Measurements from ENCODE around the gene NKG7. TPM values are rescaled to one million over a fixed set of nuclear protein-coding genes. Genes with fewer than 3 reads are reported as not detected.
A peak's percentile ranks its signal among the peaks of the same experiment; 100 is the strongest.

NKG7 gene
- total RNA-seq, 1 donor from 2014 or later = not detected

DNA sequence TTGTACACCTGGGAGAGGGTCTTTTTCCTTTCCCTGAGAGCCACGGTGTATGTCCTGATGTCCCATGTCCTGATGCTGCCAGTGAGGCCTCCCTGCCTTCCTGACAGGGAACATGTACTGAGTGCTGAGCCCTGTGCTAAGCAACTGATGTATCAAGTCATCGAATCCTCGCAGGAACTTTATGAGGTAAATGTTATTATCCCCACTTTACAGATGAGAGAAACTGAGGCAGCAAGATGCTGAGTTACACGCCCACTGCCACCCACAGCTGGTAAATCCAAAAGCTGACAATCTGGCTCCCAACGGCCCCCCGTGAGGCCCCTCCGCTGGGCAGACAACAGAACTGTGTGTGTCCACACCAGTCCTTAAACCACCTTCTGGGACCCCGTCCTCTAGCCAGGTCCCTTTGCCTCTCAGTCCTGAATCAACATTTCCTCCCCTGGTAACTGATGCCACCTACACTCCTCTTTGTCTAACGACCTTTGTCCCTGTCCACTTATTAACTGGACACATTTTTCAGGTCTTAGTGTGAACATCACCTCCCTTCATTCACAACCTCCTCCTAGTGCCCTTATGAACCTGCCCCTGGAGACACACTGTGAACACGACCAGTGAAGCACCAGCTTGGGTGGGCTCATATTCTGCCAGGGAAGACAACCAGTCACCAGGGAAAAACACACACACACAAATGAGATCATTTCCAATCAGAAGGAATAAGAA lies 25.1 kb downstream of the NKG7 start:
- DNase-seq (ENCODE audit: low spot score) = no peak
- Mint-ChIP-seq H3K4me3 (ENCODE audit: unreplicated experiment) (no peak overlapping the region), H3K27me3 (ENCODE audit: low read depth) (no peaks in the 10 kb centered on the region), H3K27ac (ENCODE audit: unreplicated experiment) (no peak overlapping the region), H3K4me1 (ENCODE audit: low read depth) (peaks cover 3% of the 10 kb centered on the region), H3K36me3 (ENCODE audit: low read depth) (peaks cover 20% of the 10 kb centered on the region), H3K9me3 (ENCODE audit: low read depth) (no peaks in the 10 kb centered on the region)
- TF ChIP-seq, protein P1, sequence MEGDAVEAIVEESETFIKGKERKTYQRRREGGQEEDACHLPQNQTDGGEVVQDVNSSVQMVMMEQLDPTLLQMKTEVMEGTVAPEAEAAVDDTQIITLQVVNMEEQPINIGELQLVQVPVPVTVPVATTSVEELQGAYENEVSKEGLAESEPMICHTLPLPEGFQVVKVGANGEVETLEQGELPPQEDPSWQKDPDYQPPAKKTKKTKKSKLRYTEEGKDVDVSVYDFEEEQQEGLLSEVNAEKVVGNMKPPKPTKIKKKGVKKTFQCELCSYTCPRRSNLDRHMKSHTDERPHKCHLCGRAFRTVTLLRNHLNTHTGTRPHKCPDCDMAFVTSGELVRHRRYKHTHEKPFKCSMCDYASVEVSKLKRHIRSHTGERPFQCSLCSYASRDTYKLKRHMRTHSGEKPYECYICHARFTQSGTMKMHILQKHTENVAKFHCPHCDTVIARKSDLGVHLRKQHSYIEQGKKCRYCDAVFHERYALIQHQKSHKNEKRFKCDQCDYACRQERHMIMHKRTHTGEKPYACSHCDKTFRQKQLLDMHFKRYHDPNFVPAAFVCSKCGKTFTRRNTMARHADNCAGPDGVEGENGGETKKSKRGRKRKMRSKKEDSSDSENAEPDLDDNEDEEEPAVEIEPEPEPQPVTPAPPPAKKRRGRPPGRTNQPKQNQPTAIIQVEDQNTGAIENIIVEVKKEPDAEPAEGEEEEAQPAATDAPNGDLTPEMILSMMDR (IDR thresholded peaks at IDR 0.05) = no peak

DNA sequence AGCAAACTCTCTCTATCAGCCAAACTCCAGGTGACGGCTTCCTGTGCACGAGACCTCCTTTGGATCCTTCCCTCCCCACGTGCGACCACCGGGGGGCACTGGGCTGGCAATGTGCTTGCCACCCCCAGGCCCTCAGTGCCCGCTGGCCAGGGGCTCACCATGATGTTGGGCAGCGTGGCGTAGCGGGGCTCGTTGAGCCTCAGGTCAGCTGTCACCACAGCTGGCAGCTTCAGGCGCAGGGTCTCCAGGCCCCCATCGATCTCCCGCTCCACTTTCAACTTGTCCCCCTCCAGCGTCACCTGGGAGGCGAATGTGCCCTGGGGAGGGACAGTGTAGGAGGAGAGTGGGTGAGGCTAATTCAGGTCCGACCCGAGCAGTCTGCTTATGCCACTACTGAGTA lies 25.7 kb downstream of the NKG7 start:
- peaks cover 15% of the 10 kb centered on the region for H3K36me3 Mint-ChIP-seq (ENCODE audit: low read depth)
- TF ChIP-seq, protein P1 (IDR thresholded peaks at IDR 0.05) = no peak

DNA sequence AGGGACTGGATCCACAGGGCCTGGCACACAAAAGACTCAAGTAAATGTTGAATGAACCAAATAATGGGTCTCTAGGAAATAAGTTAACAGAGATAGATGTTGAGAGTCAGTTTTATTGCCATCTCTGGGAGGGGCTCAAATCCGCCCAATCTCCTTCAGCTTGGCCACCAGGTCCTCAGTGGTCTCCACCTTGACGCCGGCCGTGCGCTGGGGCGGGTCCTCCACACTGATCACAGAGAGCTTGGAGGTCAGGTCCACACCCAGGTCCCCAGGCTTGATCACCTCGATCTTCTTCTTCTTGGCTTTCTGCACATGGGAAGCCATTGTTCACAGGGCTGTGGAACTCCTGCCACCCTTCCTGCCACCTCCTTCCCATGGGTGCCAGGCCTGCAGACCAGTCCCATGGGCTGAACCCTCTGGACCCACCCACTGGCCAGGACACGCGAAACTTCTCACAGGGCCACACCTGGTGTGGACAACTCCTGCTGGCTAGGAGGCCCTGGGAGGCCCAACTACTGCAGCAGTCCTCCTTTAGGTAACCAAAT lies 27.3 kb downstream of the NKG7 start:
- no peaks in the 10 kb centered on the region for H3K9me3 Mint-ChIP-seq (ENCODE audit: low read depth)
- H3K36me3 Mint-ChIP-seq (ENCODE audit: low read depth) = peaks cover 12% of the 10 kb centered on the region
- no peak overlapping the region for H3K4me3 Mint-ChIP-seq (ENCODE audit: unreplicated experiment)
- H3K4me1 Mint-ChIP-seq (ENCODE audit: low read depth) = peaks cover 13% of the 10 kb centered on the region
- TF ChIP-seq, protein P1 (IDR thresholded peaks at IDR 0.05) = no peak
- H3K27ac Mint-ChIP-seq (ENCODE audit: unreplicated experiment) = no peak overlapping the region
- DNase-seq (ENCODE audit: low spot score) = no peak
- no peaks in the 10 kb centered on the region for H3K27me3 Mint-ChIP-seq (ENCODE audit: low read depth)

More for the DNA sequence above, 25.7 kb downstream of the NKG7 start:
- no peak overlapping the region for H3K27ac Mint-ChIP-seq (ENCODE audit: unreplicated experiment)
- peaks cover 4% of the 10 kb centered on the region for H3K4me1 Mint-ChIP-seq (ENCODE audit: low read depth)
- H3K4me3 Mint-ChIP-seq (ENCODE audit: unreplicated experiment) = no peak overlapping the region
- no peaks in the 10 kb centered on the region for H3K27me3 Mint-ChIP-seq (ENCODE audit: low read depth)
- no peak for DNase-seq (ENCODE audit: low spot score)
- H3K9me3 Mint-ChIP-seq (ENCODE audit: low read depth) = no peaks in the 10 kb centered on the region

DNA sequence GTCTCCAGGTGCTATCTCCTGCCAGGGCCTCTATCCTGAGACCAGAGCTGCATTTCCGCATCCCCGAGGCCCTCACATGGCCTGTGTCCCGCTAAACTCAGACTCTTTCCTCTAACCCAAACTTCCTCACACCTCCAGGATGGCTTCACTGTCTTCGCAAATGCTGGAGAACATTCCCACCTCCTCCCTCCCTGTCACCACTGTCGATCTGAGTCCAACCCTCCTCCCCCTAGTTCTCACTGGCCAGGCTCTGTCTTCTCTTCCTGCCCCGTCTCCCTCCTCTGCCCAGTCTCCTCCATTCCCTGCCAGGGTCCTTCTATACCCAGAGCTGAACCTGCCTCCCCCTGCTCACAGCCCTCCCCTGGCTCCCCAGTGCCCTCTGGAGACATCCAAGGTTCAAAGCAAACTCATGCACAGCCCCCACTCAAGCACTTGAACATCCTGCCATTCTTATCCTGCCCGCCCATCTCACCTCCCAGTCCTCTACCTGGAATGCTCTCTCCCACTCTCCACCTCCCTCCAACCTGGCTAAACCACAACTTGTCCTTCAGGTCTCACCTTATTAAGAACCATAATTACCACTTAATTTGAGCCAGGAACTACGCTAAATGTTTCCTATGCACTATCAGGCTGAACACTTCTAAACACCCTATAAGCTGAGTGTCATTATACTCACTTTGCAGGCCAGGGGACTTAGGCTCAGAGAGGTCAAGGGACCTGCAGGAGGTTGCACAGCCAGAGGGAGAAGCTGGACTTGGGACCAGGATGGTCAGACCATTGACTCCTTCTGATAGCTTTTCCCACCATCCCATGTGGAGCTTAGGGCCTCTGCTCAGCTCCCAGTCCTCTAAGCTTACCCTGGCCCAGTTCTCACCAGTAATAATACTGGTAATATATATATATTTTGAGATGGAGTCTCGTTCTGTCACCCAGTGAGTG lies 29.6 kb downstream of the NKG7 start:
- no peak overlapping the region for H3K4me3 Mint-ChIP-seq (ENCODE audit: unreplicated experiment)
- H3K4me1 Mint-ChIP-seq (ENCODE audit: low read depth) = peaks cover 21% of the 10 kb centered on the region
- DNase-seq (ENCODE audit: low spot score) = no peak
- H3K36me3 Mint-ChIP-seq (ENCODE audit: low read depth) = peaks cover 8% of the 10 kb centered on the region
- no peaks in the 10 kb centered on the region for H3K27me3 Mint-ChIP-seq (ENCODE audit: low read depth)
- TF ChIP-seq, protein P1 (IDR thresholded peaks at IDR 0.05) = no peak
- H3K9me3 Mint-ChIP-seq (ENCODE audit: low read depth) = no peaks in the 10 kb centered on the region
- H3K27ac Mint-ChIP-seq (ENCODE audit: unreplicated experiment) = no peak overlapping the region

DNA sequence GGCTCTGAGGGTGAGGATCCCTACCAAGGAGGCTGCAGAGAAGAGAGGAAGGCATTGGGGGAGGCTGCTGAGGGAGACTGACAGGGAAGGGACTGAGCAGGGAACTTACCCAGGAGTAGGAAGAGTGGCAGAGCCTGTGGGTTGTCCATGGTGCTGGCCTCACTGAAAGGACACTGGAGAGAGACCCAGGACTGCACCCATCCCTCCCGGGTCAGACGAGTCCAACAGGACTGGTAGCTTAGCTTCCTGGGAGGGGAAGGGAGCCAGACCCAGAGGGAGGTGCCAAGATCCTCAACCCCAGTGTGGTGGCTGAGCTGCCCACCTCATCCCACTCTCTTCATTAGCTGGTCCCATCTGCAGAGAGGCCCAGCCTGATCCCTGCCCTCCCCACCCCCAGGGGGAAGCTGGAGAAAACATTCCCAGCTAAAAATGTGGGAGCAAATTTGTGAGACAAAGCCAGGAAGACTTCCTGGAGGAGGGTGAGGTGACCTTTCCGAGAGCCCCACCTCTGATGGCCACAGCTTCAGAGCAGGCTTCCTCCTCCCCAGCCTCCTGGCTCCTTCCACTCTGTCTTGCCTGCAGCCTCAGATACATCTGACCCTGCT lies 30.4 kb downstream of the NKG7 start, which contains the start of gene VSIG10L:
Gene VSIG10L, minus strand, starts transcription at position 164 of the 605 bp plus-strand sequence. Its CDS starts 15 bp downstream, at position 149.
- Mint-ChIP-seq H3K27ac (ENCODE audit: unreplicated experiment) (peak within 1 kb of the TSS; percentile 27), H3K9me3 (ENCODE audit: low read depth) (no peaks in the 10 kb centered on the region), H3K27me3 (ENCODE audit: low read depth) (no peaks in the 10 kb centered on the region), H3K4me1 (ENCODE audit: low read depth) (peaks cover 21% of the 10 kb centered on the region), H3K36me3 (ENCODE audit: low read depth) (peaks cover 6% of the 10 kb centered on the region), H3K4me3 (ENCODE audit: unreplicated experiment) (peak within 1 kb of the TSS; percentile 50)
- no peak for DNase-seq (ENCODE audit: low spot score)
- TF ChIP-seq, protein P1 (IDR thresholded peaks at IDR 0.05) = no peak

Data from chondrocyte (in vitro differentiated cells).